BJ (cell line): ENCODE data around the gene BTBD1. TPM values are rescaled to one million over a fixed set of nuclear protein-coding genes. Genes with fewer than 3 reads are reported as not detected.

Experiments used
- CTCF ChIA-PET: fragments of 350-600 bp; formaldehyde crosslinking; extraction: SDS; loops from one replicate; lab custom pipeline; 2021; ENCODE audit warnings: antibody characterized with exemption, inconsistent platforms; lab: Yijun Ruan, JAX
- POLR2A ChIA-PET: fragments of 300-600 bp; sonication (Branson Sonifier 250); formaldehyde crosslinking; extraction: SDS; loops from one replicate; lab custom pipeline; 2021; ENCODE audit warnings: antibody characterized with exemption; lab: Charles Lee
- DNase-seq: peaks from one replicate; pipeline ENCODE4 v3.0.0-alpha.2; 2011; ENCODE audit warnings: low read depth
- H3K27me3 ChIP-seq: 2 replicates; pipeline ENCODE4 v1.6.0; 2011; ENCODE audit warnings: low read length; ENCODE audit not compliant: control insufficient read depth, insufficient read depth
- H3K36me3 ChIP-seq: 2 replicates; pipeline ENCODE4 v1.5.1; 2011; ENCODE audit warnings: low read length; ENCODE audit not compliant: control insufficient read depth, insufficient read depth
- H3K4me3 ChIP-seq: 2 replicates; pipeline ENCODE4 v1.5.1; 2011; ENCODE audit warnings: low read depth, mild to moderate bottlenecking, control low read depth, low read length
- CTCF ChIP-seq: IDR thresholded peaks from 2 replicates; pipeline ENCODE4 v1.5.1; 2011; ENCODE audit warnings: low read depth, mild to moderate bottlenecking, control low read depth, inconsistent platforms, low read length, moderate library complexity; ENCODE audit not compliant: insufficient read depth
- polyA plus RNA-seq: library from polyadenylated mRNA; depleted of rRNA; stranded (reverse); fragments of >200 nt; gene quantifications from 2 replicates; pipeline ENCODE4 v1.2.3, GENCODE V29; 2011

The BTBD1 gene
- polyA plus RNA-seq, 1 experiment, result 35.0 TPM

GRCh38 chr15:83113881-83114674 lies 47.0 kb upstream of the BTBD1 start:
- ChIA-PET POLR2A (no interaction called here), CTCF (no interaction called here)
- DNase-seq, result no peak
- Histone ChIP-seq H3K27me3 (no peaks in the 10 kb centered on the region), H3K4me3 (no peak overlapping the region), H3K36me3 (no peaks in the 10 kb centered on the region)
- TF ChIP-seq CTCF, result no peak

GRCh38 chr15:83112956-83113299 lies 45.9 kb upstream of the BTBD1 start:
- POLR2A ChIA-PET, result no interaction called here
- TF ChIP-seq CTCF, result no peak

GRCh38 chr15:83112233-83112955 lies 45.3 kb upstream of the BTBD1 start:
- ChIA-PET POLR2A (no interaction called here), CTCF (interaction anchor here (1.5 to 1.6 kb wide), 2 partner anchors 14 to 102 kb away, joined by 4 read pairs; no protein-coding TSS in a partner anchor)
- TF ChIP-seq CTCF, result peak; percentile 32; the same call in 1 of the 2 replicates
- H3K4me3 ChIP-seq, result no peak overlapping the region
- peak; percentile 37 for DNase-seq
- no peaks in the 10 kb centered on the region for H3K36me3 ChIP-seq
- no peaks in the 10 kb centered on the region; the same call in 1 of the 2 replicates for H3K27me3 ChIP-seq

More at GRCh38 chr15:83112956-83113299, 45.9 kb upstream of the BTBD1 start:
- Histone ChIP-seq H3K27me3 (no peaks in the 10 kb centered on the region; the same call in 1 of the 2 replicates), H3K4me3 (no peak overlapping the region), H3K36me3 (no peaks in the 10 kb centered on the region)
- CTCF ChIA-PET, result interaction anchor here (1.5 to 1.6 kb wide), 2 partner anchors 15 to 102 kb away, joined by 4 read pairs; no protein-coding TSS in a partner anchor
- no peak for DNase-seq

GRCh38 chr15:83111149-83111548 lies 44.1 kb upstream of the BTBD1 start:
- DNase-seq, result no peak
- ChIA-PET CTCF (no interaction called here), POLR2A (no interaction called here)
- Histone ChIP-seq H3K27me3 (peaks cover 1% of the 10 kb centered on the region; the same call in 1 of the 2 replicates), H3K36me3 (no peaks in the 10 kb centered on the region), H3K4me3 (no peak overlapping the region)
- no peak for TF ChIP-seq CTCF

GRCh38 chr15:83110381-83110780 lies 43.3 kb upstream of the BTBD1 start:
- Histone ChIP-seq H3K36me3 (no peaks in the 10 kb centered on the region), H3K27me3 (peaks cover 1% of the 10 kb centered on the region; the same call in 1 of the 2 replicates), H3K4me3 (no peak overlapping the region)
- ChIA-PET CTCF (no interaction called here), POLR2A (no interaction called here)
- no peak for DNase-seq
- no peak for TF ChIP-seq CTCF
